ENCODE measurements around the gene ADAMTS12. TPM values are rescaled to one million over a fixed set of nuclear protein-coding genes. Genes with fewer than 3 reads are reported as not detected.

ADAMTS12 gene
- total RNA-seq, 1 experiment from 2014 or later: not detected

GRCh38 chr5:33482335-33482734 lies 409.5 kb downstream of the ADAMTS12 start:
- ChIA-PET CTCF (interaction anchor here (0.7 kb wide), 1 partner anchor 262 kb away, joined by 3 read pairs; no protein-coding TSS in a partner anchor), POLR2A (no interaction called here)
- BruUV-seq (replicated peaks): no TSS peak
- Mint-ChIP-seq H3K9me3 (ENCODE audit: unreplicated experiment) (no peaks in the 10 kb centered on the region), H3K36me3 (ENCODE audit: insufficient read depth, unreplicated experiment) (peaks cover 45% of the 10 kb centered on the region), H3K27me3 (ENCODE audit: insufficient read depth, unreplicated experiment) (no peaks in the 10 kb centered on the region), H3K4me3 (ENCODE audit: unreplicated experiment) (no peak overlapping the region), H3K27ac (ENCODE audit: low read depth, unreplicated experiment) (no peak overlapping the region), H3K4me1 (ENCODE audit: insufficient read depth, unreplicated experiment) (no peaks in the 10 kb centered on the region)
- TF ChIP-seq CTCF (IDR thresholded peaks at IDR 0.05; ENCODE audit: unreplicated experiment): no peak
- DNase-seq (ENCODE audit: unreplicated experiment): no peak
- intact Hi-C loops (cut with micrococcal nuclease): no loop called here

- no peak overlapping the region for H3K4me3 Mint-ChIP-seq (ENCODE audit: unreplicated experiment)
- ChIA-PET POLR2A (interaction anchor here (1.0 kb wide), 1 partner anchor 12 kb away, joined by 3 read pairs; no protein-coding TSS in a partner anchor), CTCF (interaction anchor here (0.6 kb wide), 1 partner anchor 442 kb away, joined by 3 read pairs; no protein-coding TSS in a partner anchor)
- intact Hi-C loops (cut with micrococcal nuclease): no loop called here
- no TSS peak for BruUV-seq (replicated peaks)
- no peak for DNase-seq (ENCODE audit: unreplicated experiment)
- TF ChIP-seq CTCF (IDR thresholded peaks at IDR 0.05; ENCODE audit: unreplicated experiment): no peak
- H3K27ac Mint-ChIP-seq (ENCODE audit: low read depth, unreplicated experiment): no peak overlapping the region
- no peaks in the 10 kb centered on the region for H3K27me3 Mint-ChIP-seq (ENCODE audit: insufficient read depth, unreplicated experiment)
- H3K9me3 Mint-ChIP-seq (ENCODE audit: unreplicated experiment): no peaks in the 10 kb centered on the region
- H3K4me1 Mint-ChIP-seq (ENCODE audit: insufficient read depth, unreplicated experiment): no peaks in the 10 kb centered on the region
- H3K36me3 Mint-ChIP-seq (ENCODE audit: insufficient read depth, unreplicated experiment): peaks cover 54% of the 10 kb centered on the region
These were observed 410.9 kb downstream of the ADAMTS12 start for GRCh38 chr5:33480876-33481275.

GRCh38 chr5:33479311-33479710 lies 412.5 kb downstream of the ADAMTS12 start:
- DNase-seq (ENCODE audit: unreplicated experiment): no peak
- no TSS peak for BruUV-seq (replicated peaks)
- intact Hi-C loops (cut with micrococcal nuclease): loop anchor here (10.0 kb wide), 1 partner anchor 455 kb away; the partner anchor contains the start of gene RXFP3
- POLR2A ChIA-PET: no interaction called here
- H3K36me3 Mint-ChIP-seq (ENCODE audit: insufficient read depth, unreplicated experiment): peaks cover 66% of the 10 kb centered on the region
- no peaks in the 10 kb centered on the region for H3K4me1 Mint-ChIP-seq (ENCODE audit: insufficient read depth, unreplicated experiment)
- no peaks in the 10 kb centered on the region for H3K27me3 Mint-ChIP-seq (ENCODE audit: insufficient read depth, unreplicated experiment)
- no peak for TF ChIP-seq CTCF (IDR thresholded peaks at IDR 0.05; ENCODE audit: unreplicated experiment)
- H3K4me3 Mint-ChIP-seq (ENCODE audit: unreplicated experiment): no peak overlapping the region
- no peaks in the 10 kb centered on the region for H3K9me3 Mint-ChIP-seq (ENCODE audit: unreplicated experiment)
- no peak overlapping the region for H3K27ac Mint-ChIP-seq (ENCODE audit: low read depth, unreplicated experiment)
- CTCF ChIA-PET: interaction anchor here (0.6 kb wide), 1 partner anchor 35 kb away, joined by 5 read pairs; no protein-coding TSS in a partner anchor

GRCh38 chr5:33477816-33478215 lies 414.0 kb downstream of the ADAMTS12 start:
- BruUV-seq (replicated peaks): no TSS peak
- no peak for DNase-seq (ENCODE audit: unreplicated experiment)
- TF ChIP-seq CTCF (IDR thresholded peaks at IDR 0.05; ENCODE audit: unreplicated experiment): no peak
- CTCF ChIA-PET: interaction anchor here (0.5 to 1.0 kb wide), 2 partner anchors 197 to 492 kb away, joined by 3 to 5 read pairs; no protein-coding TSS in a partner anchor
- Mint-ChIP-seq H3K9me3 (ENCODE audit: unreplicated experiment) (no peaks in the 10 kb centered on the region), H3K27ac (ENCODE audit: low read depth, unreplicated experiment) (peak overlapping the region; percentile 7), H3K4me3 (ENCODE audit: unreplicated experiment) (no peak overlapping the region), H3K4me1 (ENCODE audit: insufficient read depth, unreplicated experiment) (no peaks in the 10 kb centered on the region), H3K36me3 (ENCODE audit: insufficient read depth, unreplicated experiment) (peaks cover 73% of the 10 kb centered on the region), H3K27me3 (ENCODE audit: insufficient read depth, unreplicated experiment) (no peaks in the 10 kb centered on the region)
- POLR2A ChIA-PET: interaction anchor here (0.5 kb wide), 1 partner anchor 861 kb away, joined by 4 read pairs; no protein-coding TSS in a partner anchor
- intact Hi-C loops (cut with micrococcal nuclease): loop anchor here (10.0 kb wide), 1 partner anchor 457 kb away; the partner anchor contains the start of gene RXFP3
